Measurements from ENCODE around the gene GATM.

The GATM gene

GRCh38 chr15:45378149-45378912, at the start of gene GATM:
TSS of gene GATM (minus strand) at chr15:45378544. CDS start at chr15:45378453, 91 bp downstream.
- DNase-seq: peak; percentile 36 to 43

- no peak for DNase-seq
These were observed 48.7 kb upstream of the GATM start for GRCh38 chr15:45427085-45427484.

- DNase-seq: no peak
These were observed 46.8 kb upstream of the GATM start for GRCh38 chr15:45425135-45425534.

- DNase-seq: no peak
These were observed 46.1 kb upstream of the GATM start for GRCh38 chr15:45424429-45424828.

GRCh38 chr15:45417303-45417950, 39.1 kb upstream of the GATM start:
- no peak for DNase-seq

- no peak for DNase-seq
These were observed 36.0 kb upstream of the GATM start for GRCh38 chr15:45414215-45414885.

- no peak for DNase-seq
These were observed 31.3 kb upstream of the GATM start for GRCh38 chr15:45409596-45409995.

- no peak for DNase-seq
These were observed 29.4 kb upstream of the GATM start for GRCh38 chr15:45407786-45408185.

- peak; percentile 8 to 11 for DNase-seq
These were observed 24.9 kb upstream of the GATM start for GRCh38 chr15:45402955-45403877.

GRCh38 chr15:45402162-45402954, 24.0 kb upstream of the GATM start:
- peak; percentile 95 to 96 for DNase-seq

GRCh38 chr15:45401665-45402161, 23.4 kb upstream of the GATM start:
- DNase-seq: no peak

- no peak for DNase-seq
These were observed 21.3 kb upstream of the GATM start for GRCh38 chr15:45399381-45400212.

GRCh38 chr15:45397116-45397665, 18.8 kb upstream of the GATM start:
- DNase-seq: no peak

- DNase-seq: no peak
These were observed 17.6 kb upstream of the GATM start for GRCh38 chr15:45395943-45396342.

GRCh38 chr15:45394681-45395080, 16.3 kb upstream of the GATM start:
- DNase-seq: no peak

GRCh38 chr15:45393851-45394250, 15.5 kb upstream of the GATM start:
- DNase-seq: no peak

- DNase-seq: no peak
These were observed 14.2 kb upstream of the GATM start for GRCh38 chr15:45392584-45392855.

- no peak for DNase-seq
These were observed 13.6 kb upstream of the GATM start for GRCh38 chr15:45391746-45392583.

GRCh38 chr15:45389351-45389750, 11.0 kb upstream of the GATM start:
- DNase-seq: no peak
